Stimulated activated CD4-positive, alpha-beta T cell treated with anti-CD3 and anti-CD28 coated beads, Interleukin-1b, Interleukin-23, amount 100 ng/mL, for 48 hours (primary cell): ENCODE results near the gene IL22.

Experiments
- DNase-seq: peaks from one replicate; pipeline ENCODE4 v3.0.0-alpha.2; 2020

IL22 gene

GRCh38 chr12:68253504-68253903, at the start of gene IL22:
TSS of gene IL22 (minus strand) at chr12:68253604. CDS start at chr12:68253448, 156 bp downstream.
- DNase-seq = no peak

- DNase-seq = no peak
These were observed 44.5 kb upstream of the IL22 start for GRCh38 chr12:68297929-68298328.

GRCh38 chr12:68294251-68294650, 40.8 kb upstream of the IL22 start:
- DNase-seq = no peak

- DNase-seq = no peak
These were observed 39.9 kb upstream of the IL22 start for GRCh38 chr12:68293347-68293746.

- no peak for DNase-seq
These were observed 38.9 kb upstream of the IL22 start for GRCh38 chr12:68292151-68292943.

- DNase-seq = no peak
These were observed 38.1 kb upstream of the IL22 start for GRCh38 chr12:68291396-68292036.

GRCh38 chr12:68290126-68290525, 36.7 kb upstream of the IL22 start:
- DNase-seq = peak; percentile 52

GRCh38 chr12:68287106-68287505, 33.7 kb upstream of the IL22 start:
- DNase-seq = no peak

GRCh38 chr12:68286396-68286795, 33.0 kb upstream of the IL22 start:
- no peak for DNase-seq

- no peak for DNase-seq
These were observed 32.1 kb upstream of the IL22 start for GRCh38 chr12:68285541-68285940.

- no peak for DNase-seq
These were observed 28.1 kb upstream of the IL22 start for GRCh38 chr12:68281322-68282077.

- no peak for DNase-seq
These were observed 26.8 kb upstream of the IL22 start for GRCh38 chr12:68280240-68280639.

- no peak for DNase-seq
These were observed 26.0 kb upstream of the IL22 start for GRCh38 chr12:68279227-68280054.

- DNase-seq = no peak
These were observed 23.1 kb upstream of the IL22 start for GRCh38 chr12:68276402-68276930.

- no peak for DNase-seq
These were observed 19.3 kb upstream of the IL22 start for GRCh38 chr12:68272732-68273131.

GRCh38 chr12:68271346-68271745, 17.9 kb upstream of the IL22 start:
- no peak for DNase-seq

- DNase-seq = no peak
These were observed 17.0 kb upstream of the IL22 start for GRCh38 chr12:68270358-68270757.

GRCh38 chr12:68269779-68270178, 16.4 kb upstream of the IL22 start:
- DNase-seq = no peak

- DNase-seq = no peak
These were observed 15.6 kb upstream of the IL22 start for GRCh38 chr12:68268967-68269366.

GRCh38 chr12:68267892-68268396, 14.5 kb upstream of the IL22 start:
- DNase-seq = no peak

GRCh38 chr12:68264857-68265256, 11.5 kb upstream of the IL22 start:
- DNase-seq = no peak

GRCh38 chr12:68264158-68264855, 10.9 kb upstream of the IL22 start:
- no peak for DNase-seq
